ENCODE measurements around the gene GRAMD4. TPM values are rescaled to one million over a fixed set of nuclear protein-coding genes. Genes with fewer than 3 reads are reported as not detected.

The GRAMD4 gene
- total and polyA plus RNA-seq, 2 donors (not counting 1 experiment from before 2014, with no cell fraction given), result 17.0 to 88.1 TPM

GRCh38 chr22:46687460-46687859 lies 67.3 kb downstream of the GRAMD4 start:
- intact Hi-C loops (cut with micrococcal nuclease), result loop anchor here (10.0 kb wide), 1 partner anchor 333 kb away; no protein-coding TSS in a partner anchor
- peaks cover 77% of the 10 kb centered on the region for H4K20me1 ChIP-seq (ENCODE audit: control insufficient read depth, insufficient read depth, low read length, poor library complexity, severe bottlenecking)
- ATAC-seq (ENCODE audit: low read depth), result no peak
- 96% methylated on average over 11 of the region's 15 CpGs for WGBS (ENCODE audit: insufficient coverage)
- H3K27ac Mint-ChIP-seq, result no peak overlapping the region
- ChIA-PET CTCF (interaction anchor here (0.5 to 9.1 kb wide), 3 partner anchors 81 to 124 kb away, joined by 3 to 56 read pairs (median 4); no protein-coding TSS in a partner anchor), POLR2A (no interaction called here)
- no peak overlapping the region for H3K4me3 Mint-ChIP-seq
- H3K79me2 ChIP-seq (ENCODE audit: control insufficient read depth, insufficient read depth, low read length), result no peaks in the 10 kb centered on the region
- no peak overlapping the region for H3K4me2 ChIP-seq (replicated peaks; ENCODE audit: low read depth, low read length, poor library complexity, severe bottlenecking)
- no peaks in the 10 kb centered on the region for H3K9me3 Mint-ChIP-seq (ENCODE audit: insufficient read depth)
- peaks cover 0 to 4% (median 0%) of the 10 kb centered on the region in 3 donors for H3K9me3 ChIP-seq (ENCODE audit: control extremely low read depth in 1 of 3, control insufficient read depth in 2 of 3, insufficient read depth in 1 of 3, low read length in 2 of 3)
- H3K4me1 Mint-ChIP-seq, result peaks cover 33% of the 10 kb centered on the region
- H2AFZ ChIP-seq (ENCODE audit: insufficient read depth, low read depth, low read length, poor library complexity, severe bottlenecking), result no peak overlapping the region
- TF ChIP-seq EZH2 (IDR thresholded peaks at IDR 0.05; ENCODE audit: borderline replicate concordance, insufficient read depth, low read depth, low read length, poor library complexity, severe bottlenecking) (no peak), CTCF (IDR thresholded peaks at IDR 0.05) (no peak)
- no peaks in the 10 kb centered on the region for H3K27me3 ChIP-seq (replicated peaks in 1 of 4; ENCODE audit: control extremely low read depth in 1 of 4, control insufficient read depth in 3 of 4, insufficient read depth in 4 of 4, low read length in 3 of 4)
- peaks cover 7% of the 10 kb centered on the region for H3K27me3 Mint-ChIP-seq
- peaks cover 37 to 46% of the 10 kb centered on the region in 2 donors for H3K4me1 ChIP-seq (ENCODE audit: control insufficient read depth in 2 of 2, insufficient read depth in 2 of 2, low read length in 2 of 2)
- DNase-seq, result no peak
- H3K9ac ChIP-seq (ENCODE audit: low read length), result no peak overlapping the region
- no peak overlapping the region for H3K27ac ChIP-seq (ENCODE audit: low read length in 2 of 2)
- H3K36me3 ChIP-seq (replicated peaks in 1 of 2; ENCODE audit: control extremely low read depth in 1 of 2, control insufficient read depth in 1 of 2, extremely low read depth in 1 of 2, insufficient read depth in 2 of 2, low read length in 1 of 2), result peaks cover 0 to 49% of the 10 kb centered on the region in 2 experiments
- H3K4me3 ChIP-seq (ENCODE audit: control extremely low read depth in 1 of 5, extremely low read depth in 1 of 5, insufficient read depth in 1 of 5, low read depth in 2 of 5, low read length in 4 of 5), result no peak overlapping the region

- no peak overlapping the region for H3K27ac Mint-ChIP-seq
- H3K27me3 ChIP-seq (replicated peaks in 1 of 4; ENCODE audit: control extremely low read depth in 1 of 4, control insufficient read depth in 3 of 4, insufficient read depth in 4 of 4, low read length in 3 of 4), result no peaks in the 10 kb centered on the region
- H3K36me3 ChIP-seq (replicated peaks in 1 of 2; ENCODE audit: control extremely low read depth in 1 of 2, control insufficient read depth in 1 of 2, extremely low read depth in 1 of 2, insufficient read depth in 2 of 2, low read length in 1 of 2), result peaks cover 0 to 61% of the 10 kb centered on the region in 2 experiments
- POLR2A ChIA-PET, result no interaction called here
- no peak overlapping the region for H3K4me3 ChIP-seq (ENCODE audit: control extremely low read depth in 1 of 5, extremely low read depth in 1 of 5, insufficient read depth in 1 of 5, low read depth in 2 of 5, low read length in 4 of 5)
- H3K27ac ChIP-seq (ENCODE audit: low read length in 2 of 2), result no peak overlapping the region
- H3K9me3 ChIP-seq (ENCODE audit: control extremely low read depth in 1 of 3, control insufficient read depth in 2 of 3, insufficient read depth in 1 of 3, low read length in 2 of 3), result peaks cover 0 to 4% (median 0%) of the 10 kb centered on the region in 3 donors
- WGBS (ENCODE audit: insufficient coverage), result 96% methylated on average over 11 of the region's 11 CpGs
- H3K4me1 Mint-ChIP-seq, result peaks cover 28% of the 10 kb centered on the region
- intact Hi-C loops (cut with micrococcal nuclease), result loop anchor here (10.0 kb wide), 1 partner anchor 334 kb away; no protein-coding TSS in a partner anchor
- no peak overlapping the region for H2AFZ ChIP-seq (ENCODE audit: insufficient read depth, low read depth, low read length, poor library complexity, severe bottlenecking)
- H3K4me2 ChIP-seq (replicated peaks; ENCODE audit: low read depth, low read length, poor library complexity, severe bottlenecking), result no peak overlapping the region
- H3K9ac ChIP-seq (ENCODE audit: low read length), result no peak overlapping the region
- ATAC-seq (ENCODE audit: low read depth), result no peak
- peaks cover 62% of the 10 kb centered on the region for H4K20me1 ChIP-seq (ENCODE audit: control insufficient read depth, insufficient read depth, low read length, poor library complexity, severe bottlenecking)
- DNase-seq, result no peak
- H3K4me1 ChIP-seq (ENCODE audit: control insufficient read depth in 2 of 2, insufficient read depth in 2 of 2, low read length in 2 of 2), result peaks cover 27 to 33% of the 10 kb centered on the region in 2 donors
- CTCF ChIA-PET, result interaction anchor here (9.1 kb wide), 1 partner anchor 126 kb away, joined by 56 read pairs; no protein-coding TSS in a partner anchor
- peaks cover 7% of the 10 kb centered on the region for H3K27me3 Mint-ChIP-seq
- no peaks in the 10 kb centered on the region for H3K79me2 ChIP-seq (ENCODE audit: control insufficient read depth, insufficient read depth, low read length)
- TF ChIP-seq EZH2 (IDR thresholded peaks at IDR 0.05; ENCODE audit: borderline replicate concordance, insufficient read depth, low read depth, low read length, poor library complexity, severe bottlenecking) (no peak), CTCF (IDR thresholded peaks at IDR 0.05) (no peak)
- H3K4me3 Mint-ChIP-seq, result no peak overlapping the region
- H3K9me3 Mint-ChIP-seq (ENCODE audit: insufficient read depth), result no peaks in the 10 kb centered on the region
Measured at GRCh38 chr22:46688949-46689348, 68.8 kb downstream of the GRAMD4 start.

Measured in B cell (primary cell).